Panc1 (cell line): ENCODE data around the gene UPF3A.

ENCODE experiments used
- CTCF ChIP-seq: fragments of 450-650 bp; IDR thresholded peaks from 2 replicates; pipeline ENCODE4 v1.5.1; 2017; ENCODE audit warnings: mild to moderate bottlenecking
- POLR2AphosphoS5 ChIP-seq: IDR thresholded peaks from 2 replicates; pipeline ENCODE4 v1.6.1; 2012; ENCODE audit warnings: mild to moderate bottlenecking, low read depth, low read length, moderate library complexity
- REST ChIP-seq, 2 experiments: IDR thresholded peaks; 2 replicates each; pipeline ENCODE4 v1.6.1; 2011 to 2012; ENCODE audit warnings: low read depth in 2 of 2, control low read depth in 1 of 2, low read length in 1 of 2, mild to moderate bottlenecking in 1 of 2, moderate library complexity in 1 of 2; ENCODE audit not compliant: insufficient read depth in 1 of 2
- TCF7L2 ChIP-seq: IDR thresholded peaks from 2 replicates; pipeline ENCODE4 v1.6.1; 2011; ENCODE audit warnings: mild to moderate bottlenecking, low read depth, low read length, inconsistent platforms

- TF ChIP-seq CTCF (no peak), POLR2AphosphoS5 (no peak), REST (IDR thresholded peaks at IDR 0.05; ENCODE audit: insufficient read depth in 1 of 2, low read depth in 2 of 2, low read length in 1 of 2) (no peak), TCF7L2 (0 out of 2 replicates have a peak, but pooled peaks have one; percentile 4)
Observed at GRCh38 chr13:114282041-114282670, 755 bp downstream of the UPF3A start.
